Activated CD8-positive, alpha-beta memory T cell treated with anti-CD3 and anti-CD28 coated beads, Interleukin-2, amount 50 U/mL, for 4 hours (primary cell): ENCODE measurements around the gene VTCN1.
"Not testable (repeated sequence)": the region's sequence is repeated elsewhere in the genome, so short reads cannot be mapped to it uniquely, and the experiment has no call there.

Experiments used
- DNase-seq: peaks from one replicate; pipeline ENCODE4 v3.0.0-alpha.2; 2020

The VTCN1 gene

DNA sequence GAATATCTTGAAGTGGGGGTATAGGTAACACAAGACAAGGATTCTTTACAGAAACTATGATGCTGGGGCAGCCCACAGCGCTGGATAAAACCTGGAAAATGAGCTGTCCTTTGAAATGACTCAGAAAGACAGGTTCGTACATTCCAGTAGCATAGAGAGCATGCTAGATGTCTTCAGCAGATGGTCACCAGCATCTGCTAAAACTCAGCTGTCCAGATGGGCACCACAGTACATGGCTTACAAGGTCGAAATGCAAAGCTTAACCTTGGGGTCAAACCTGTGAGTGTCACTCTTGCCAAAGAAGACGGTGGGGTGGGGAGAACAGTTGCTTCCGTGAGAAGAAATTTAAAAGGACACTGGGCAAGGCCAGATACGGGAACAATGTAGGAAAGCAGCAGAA lies 47.9 kb downstream of the VTCN1 start:
- DNase-seq: no peak

GRCh38 chr1:117161887-117162286 lies 48.8 kb downstream of the VTCN1 start:
- no peak for DNase-seq

- not testable (repeated sequence) for DNase-seq
Observed at GRCh38 chr1:117151305-117151704, 59.4 kb downstream of the VTCN1 start.

GRCh38 chr1:117150316-117150715 lies 60.4 kb downstream of the VTCN1 start:
- no peak for DNase-seq

DNA sequence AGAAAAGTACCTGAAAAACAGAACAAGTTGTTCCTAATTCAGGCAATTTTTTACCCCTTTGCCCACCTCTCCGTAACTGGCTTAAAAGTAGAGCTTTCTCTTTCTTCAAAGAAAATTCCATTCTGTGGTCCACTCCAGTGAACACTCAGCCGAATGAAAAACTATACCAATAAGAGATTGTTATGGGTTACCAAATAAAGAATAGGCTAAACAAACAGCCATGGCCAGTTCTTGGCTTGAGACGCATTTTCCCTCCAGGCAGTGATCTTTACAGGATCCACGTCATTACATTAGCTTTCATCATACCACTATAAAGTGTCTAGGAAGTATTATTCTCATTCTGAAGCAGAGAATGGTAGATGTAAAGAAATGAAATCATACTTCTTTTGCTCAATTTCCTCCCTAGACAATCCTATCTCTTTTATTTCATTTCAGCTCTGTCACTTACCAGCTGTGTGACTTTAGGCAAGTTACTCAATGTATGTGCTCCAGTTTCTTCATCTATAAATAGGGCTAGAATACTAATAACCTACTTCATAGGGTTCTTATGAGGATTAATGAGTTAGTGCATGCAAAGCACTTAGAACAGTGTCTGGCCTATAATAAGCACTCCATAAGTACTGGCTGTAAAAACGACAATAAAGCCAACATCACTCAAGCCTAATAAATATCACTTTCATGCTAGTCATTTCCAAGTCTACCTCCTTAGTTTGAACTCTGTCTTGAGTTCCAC lies 62.7 kb downstream of the VTCN1 start:
- DNase-seq: no peak

DNA sequence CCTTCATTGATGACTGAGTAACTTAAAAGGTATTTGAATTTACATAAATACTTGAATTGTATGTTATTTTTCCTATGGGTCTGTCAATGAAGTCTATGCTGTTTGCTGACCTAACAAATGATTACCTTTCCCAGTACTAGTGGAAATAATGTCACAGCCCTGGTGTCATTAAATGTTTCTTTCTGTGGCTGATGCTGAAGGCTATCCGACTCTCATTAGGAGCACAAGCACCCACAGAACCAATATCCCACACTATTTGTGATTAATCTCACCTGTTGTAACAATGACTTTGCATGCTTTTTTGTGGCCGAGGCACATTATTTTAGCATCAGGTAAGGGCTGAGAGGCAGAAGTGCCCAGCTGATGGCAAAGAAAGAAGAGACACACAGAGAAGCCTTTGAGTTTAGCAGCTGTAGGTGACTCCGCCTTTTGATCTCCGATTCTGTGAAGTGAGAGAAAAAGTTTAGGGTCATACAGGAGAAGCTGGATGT lies 63.3 kb downstream of the VTCN1 start:
- DNase-seq: no peak

GRCh38 chr1:117146575-117147340 lies 64.0 kb downstream of the VTCN1 start:
- no peak for DNase-seq

- no peak for DNase-seq
Observed at GRCh38 chr1:117146072-117146471, 64.7 kb downstream of the VTCN1 start.

DNA sequence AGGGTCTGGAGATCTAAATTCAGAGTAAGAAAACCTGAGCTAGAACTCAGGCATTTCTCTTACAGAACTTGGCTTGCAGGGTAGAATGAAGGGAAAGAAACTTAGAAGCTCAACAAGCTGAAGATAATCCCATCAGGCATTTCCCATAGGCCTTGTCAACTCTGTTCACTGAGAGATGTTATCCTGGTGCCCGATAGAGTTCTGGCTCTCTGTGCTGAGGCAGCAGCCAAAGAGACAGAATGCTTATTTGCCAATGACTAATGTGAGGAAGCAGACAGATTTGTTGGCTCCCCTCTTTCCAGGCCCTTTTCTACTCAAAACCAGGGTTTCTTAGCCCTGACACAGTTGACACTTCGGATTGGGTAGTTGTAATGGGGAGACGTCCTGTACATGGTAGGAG lies 66.9 kb downstream of the VTCN1 start:
- DNase-seq: no peak

- no peak for DNase-seq
Observed at GRCh38 chr1:117143172-117143571, 67.6 kb downstream of the VTCN1 start.

DNA sequence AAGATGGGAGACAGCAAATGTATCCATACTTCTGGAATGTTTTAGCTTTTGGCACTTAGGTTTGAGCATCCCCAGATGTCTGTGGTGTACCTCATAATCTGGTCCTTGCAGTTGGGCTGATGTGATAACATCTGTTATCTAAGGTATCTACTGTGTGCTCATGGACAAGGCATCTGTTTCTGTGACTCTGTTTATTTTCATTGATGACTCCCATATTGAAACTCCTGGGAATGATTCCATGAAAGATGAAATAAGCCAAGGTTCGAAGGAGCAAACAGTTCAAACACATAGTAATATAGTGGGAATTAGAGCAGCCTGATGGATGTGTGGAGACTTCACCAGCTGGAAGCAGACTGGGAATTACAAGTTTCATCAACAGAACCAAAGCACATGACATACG lies 68.5 kb downstream of the VTCN1 start:
- no peak for DNase-seq

DNA sequence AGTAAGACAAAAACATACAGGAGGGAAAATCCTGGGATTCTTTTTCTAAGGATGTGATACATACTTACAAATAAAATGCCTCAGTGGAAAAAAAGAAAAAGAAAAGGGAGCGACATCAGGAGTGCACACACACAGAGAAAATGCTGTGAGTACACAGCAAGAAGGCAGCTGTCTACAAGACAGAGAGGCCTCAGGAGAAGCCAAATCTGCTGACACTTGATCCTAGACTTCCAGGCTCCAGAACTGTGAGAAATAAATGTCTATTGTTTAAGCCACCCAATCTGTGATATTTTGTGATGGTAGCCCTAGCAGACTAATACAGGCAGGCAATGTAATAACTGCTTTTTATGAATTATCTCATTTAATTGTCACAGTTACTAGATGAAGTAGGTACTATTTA lies 72.2 kb downstream of the VTCN1 start:
- DNase-seq: no peak

- no peak for DNase-seq
Observed at GRCh38 chr1:117138106-117138505, 72.6 kb downstream of the VTCN1 start.

GRCh38 chr1:117137281-117137855 lies 73.4 kb downstream of the VTCN1 start:
- DNase-seq: no peak

GRCh38 chr1:117136749-117137148 lies 74.0 kb downstream of the VTCN1 start:
- no peak for DNase-seq

GRCh38 chr1:117135329-117135728 lies 75.4 kb downstream of the VTCN1 start:
- DNase-seq: no peak

DNA sequence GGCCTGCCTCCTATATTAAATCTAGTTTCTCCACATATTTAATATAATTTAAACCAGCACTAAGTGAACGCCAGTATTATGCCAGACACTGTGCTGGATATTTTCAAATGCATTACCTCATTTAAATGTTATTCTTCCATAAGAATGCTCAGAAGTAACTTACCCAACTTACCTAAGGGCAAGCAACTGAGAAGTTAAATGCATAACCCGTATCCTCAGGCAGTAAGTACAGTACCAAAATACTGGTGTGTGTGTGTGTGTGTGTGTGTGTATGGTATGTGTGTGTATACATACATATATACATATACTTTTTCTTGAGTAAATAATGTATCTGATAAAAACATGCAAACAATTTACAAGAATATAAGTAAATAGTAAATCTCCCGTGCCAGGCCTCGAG lies 80.2 kb downstream of the VTCN1 start:
- no peak for DNase-seq

DNA sequence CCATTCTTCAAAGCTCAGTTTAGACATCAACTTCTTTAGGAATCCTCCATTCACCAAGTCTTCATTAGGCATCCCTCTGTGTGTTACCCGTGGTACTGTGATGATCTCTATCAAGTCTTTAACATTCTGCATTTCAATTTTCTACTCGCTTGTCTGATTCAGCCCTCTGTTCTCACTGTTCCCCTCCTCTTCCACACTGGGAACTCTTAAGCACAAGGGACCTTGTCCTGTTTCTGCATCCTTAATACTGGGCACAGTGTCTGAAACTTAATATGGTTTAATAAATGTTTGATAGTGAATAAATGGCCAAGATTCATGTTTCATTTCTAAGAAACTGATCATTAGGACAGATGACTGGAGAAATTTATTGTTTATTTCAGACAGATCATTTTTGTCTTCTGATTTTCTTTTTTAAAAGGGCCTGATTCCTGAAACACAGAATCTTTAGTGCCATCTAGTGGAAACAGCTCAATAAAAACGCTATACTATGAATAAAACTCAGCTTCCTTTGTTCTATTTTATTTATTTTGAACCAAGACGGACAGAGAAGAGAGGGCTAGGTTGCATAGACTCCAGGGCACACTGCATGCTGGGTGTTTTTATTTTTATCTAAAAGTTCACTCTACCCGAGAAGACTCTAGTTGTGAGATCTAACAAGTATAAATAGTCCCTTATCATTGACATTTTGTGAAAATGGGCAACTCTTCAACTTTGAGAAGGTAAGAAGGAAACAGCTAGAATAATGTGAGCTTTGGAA lies 82.2 kb downstream of the VTCN1 start:
- no peak for DNase-seq

DNA sequence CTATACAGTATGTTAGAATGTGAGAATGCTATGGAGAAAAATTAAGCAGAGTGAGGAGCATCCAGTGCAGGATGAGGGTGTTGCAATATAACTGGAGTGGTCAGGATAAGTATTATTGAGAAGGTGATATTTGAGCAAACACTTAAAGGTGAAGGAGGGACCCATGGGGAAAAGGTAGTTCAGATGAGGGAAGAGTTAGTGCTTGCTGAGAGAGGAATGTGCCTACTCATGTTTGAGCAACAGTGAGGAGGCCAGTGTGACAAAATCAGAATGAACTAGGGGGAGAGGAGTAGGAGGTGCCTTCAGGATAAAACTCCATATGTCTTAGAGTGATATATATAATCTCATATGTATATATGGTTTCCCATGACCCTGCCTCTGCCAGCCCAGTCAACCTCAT lies 82.9 kb downstream of the VTCN1 start:
- no peak for DNase-seq

- no peak for DNase-seq
Observed at GRCh38 chr1:117124661-117125060, 86.1 kb downstream of the VTCN1 start.

DNA sequence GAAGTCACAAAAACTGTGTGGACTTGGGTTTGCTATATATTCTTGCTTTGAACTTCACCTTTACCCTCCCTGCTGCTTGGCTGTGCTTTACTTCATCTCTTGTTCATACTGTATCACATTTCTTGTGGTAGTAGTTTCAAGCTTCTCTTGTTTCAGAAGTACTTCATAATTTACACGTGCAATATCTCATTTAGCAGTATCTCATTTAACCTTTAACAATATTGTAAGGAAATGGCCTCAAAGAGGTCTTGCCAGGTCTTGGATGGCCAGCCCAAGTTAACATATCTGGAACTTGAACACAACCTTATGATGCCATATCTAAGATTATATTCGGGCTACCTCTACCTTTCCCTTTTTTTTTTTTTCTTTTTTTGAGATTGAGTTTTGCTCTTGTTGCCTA lies 87.5 kb downstream of the VTCN1 start:
- no peak for DNase-seq

- no peak for DNase-seq
Observed at GRCh38 chr1:117122330-117123025, 88.2 kb downstream of the VTCN1 start.
